Stimulated activated naive CD4-positive, alpha-beta T cell (primary cell): ENCODE data around the gene PLXNA4.
"Not testable (repeated sequence)": the region's sequence is repeated elsewhere in the genome, so short reads cannot be mapped to it uniquely, and the experiment has no call there.

Experiments used
- DNase-seq, 6 experiments: peaks; one replicate each; lab custom pipeline; 2025; lab: John Stamatoyannopoulos, UW

Gene PLXNA4

GRCh38 chr7:132390705-132391104, 185.6 kb downstream of the PLXNA4 start:
- DNase-seq, result no peak

- not testable (repeated sequence) for DNase-seq
These were observed 186.2 kb downstream of the PLXNA4 start for GRCh38 chr7:132390049-132390448.

DNA sequence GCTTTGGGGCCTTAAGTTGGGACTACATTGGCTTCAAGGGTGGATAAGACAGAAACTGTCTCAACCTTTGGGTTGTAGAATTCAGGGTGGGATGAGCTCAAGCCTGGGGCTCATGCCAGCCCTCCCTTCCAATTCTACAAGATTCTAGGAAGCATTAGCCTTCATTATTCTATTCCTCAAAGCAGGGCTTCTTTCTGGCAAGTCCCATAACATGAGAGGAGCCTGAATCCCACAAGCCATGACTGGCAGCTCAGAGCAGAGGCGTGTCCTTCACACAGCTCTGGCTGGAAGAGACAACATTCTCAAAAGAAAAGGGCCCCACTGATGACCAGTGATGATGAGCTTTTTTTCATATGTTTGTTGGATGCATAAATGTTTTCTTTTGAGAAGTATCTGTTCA, 187.6 kb downstream of the PLXNA4 start:
- DNase-seq, result no peak

GRCh38 chr7:132387596-132387995, 188.7 kb downstream of the PLXNA4 start:
- no peak for DNase-seq

DNA sequence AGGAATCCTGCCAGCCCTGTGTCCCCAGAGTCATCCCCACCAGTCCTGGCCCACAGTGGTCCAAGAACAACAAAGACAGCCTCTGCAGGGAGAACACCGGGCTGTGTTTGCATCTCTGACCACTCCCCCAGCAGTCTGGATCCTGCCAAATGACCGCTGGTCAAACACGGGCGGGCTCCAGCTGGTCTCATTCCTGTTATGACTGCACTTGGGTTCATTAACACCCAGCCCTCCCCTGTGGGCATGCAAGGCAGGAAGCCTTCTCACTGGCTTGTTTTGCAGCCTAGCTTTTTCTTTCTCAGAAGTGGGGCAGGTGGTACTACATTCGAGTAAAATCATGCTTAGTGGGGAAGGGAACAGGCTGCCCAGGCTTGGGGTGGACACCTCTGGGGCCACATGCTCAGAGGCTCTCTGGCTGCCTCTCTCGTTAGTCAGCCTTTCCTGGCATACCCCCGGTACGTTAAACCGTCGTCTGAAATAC, 190.0 kb downstream of the PLXNA4 start:
- no peak for DNase-seq

DNA sequence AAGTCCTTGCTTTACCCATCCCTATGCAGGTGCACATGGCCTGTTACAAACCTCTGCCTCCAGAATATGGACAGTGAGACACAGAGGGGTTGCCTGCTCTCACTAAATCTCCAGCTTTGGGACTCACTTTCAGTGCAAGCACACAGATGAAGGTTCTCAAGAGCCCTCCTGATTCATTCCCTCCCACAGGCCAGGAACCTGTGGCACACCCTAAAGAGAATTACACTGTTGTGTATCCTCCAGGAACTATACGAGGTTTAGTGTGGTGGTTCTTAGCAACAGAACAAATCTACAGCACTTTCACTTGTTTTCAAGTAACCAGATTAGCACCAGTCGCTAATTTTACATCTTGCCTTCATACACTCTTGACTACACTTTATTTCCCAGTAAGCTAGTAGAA, 192.3 kb downstream of the PLXNA4 start:
- no peak for DNase-seq

DNA sequence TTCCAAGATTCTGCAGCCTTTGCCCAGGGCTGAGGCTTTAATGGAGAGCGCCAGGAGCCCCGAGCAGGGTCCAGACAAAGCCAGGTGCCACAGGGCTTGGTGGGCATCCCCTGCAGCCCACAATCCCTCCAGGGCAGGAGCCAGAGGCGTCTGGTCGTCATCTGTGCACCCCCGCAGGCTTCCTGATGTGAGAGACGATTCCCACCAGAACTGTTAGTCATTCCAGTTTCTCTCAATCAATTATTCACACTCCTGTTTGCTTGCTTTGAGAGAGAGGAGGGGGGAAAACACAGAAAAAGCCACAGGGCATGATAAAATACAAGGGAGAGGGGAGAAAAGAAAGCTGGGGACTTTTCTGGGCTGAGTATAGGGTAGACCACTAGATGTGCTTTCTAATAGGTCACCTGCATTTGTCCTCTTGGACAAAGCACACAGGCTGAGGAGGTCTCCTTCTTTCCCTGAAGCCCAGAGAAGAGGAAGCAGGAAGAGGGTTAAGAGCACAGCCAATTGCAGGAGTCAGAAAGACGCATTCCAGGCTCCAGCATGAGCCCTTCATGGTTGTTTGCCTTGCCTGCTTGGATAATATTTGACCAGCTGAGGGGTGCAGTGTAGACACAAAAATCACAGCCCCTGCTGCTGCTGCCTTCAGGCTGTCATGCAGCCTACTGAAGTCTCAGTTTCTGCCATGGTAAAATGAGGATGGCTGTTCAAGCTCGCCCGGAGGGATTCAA, 194.4 kb downstream of the PLXNA4 start:
- DNase-seq, result no peak

DNA sequence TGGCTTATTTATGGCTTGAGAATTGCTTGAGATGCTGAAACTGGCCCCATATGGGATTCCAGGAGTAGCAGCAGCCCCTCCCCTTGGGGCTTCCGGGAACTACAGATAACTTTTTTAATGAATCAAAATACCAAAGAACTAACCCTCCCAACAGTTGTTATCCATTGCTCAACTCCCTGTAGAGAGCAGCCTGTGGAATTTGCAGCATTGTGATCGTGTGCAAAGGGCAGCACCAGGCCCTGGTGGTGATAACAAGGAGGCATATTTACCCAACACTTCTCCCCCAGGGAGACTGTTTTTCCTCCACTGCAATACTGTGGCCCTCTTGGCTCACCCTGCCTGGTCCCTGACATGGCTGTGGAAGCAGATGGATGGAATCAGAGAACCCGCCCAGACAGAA, 196.2 kb downstream of the PLXNA4 start:
- no peak for DNase-seq

DNA sequence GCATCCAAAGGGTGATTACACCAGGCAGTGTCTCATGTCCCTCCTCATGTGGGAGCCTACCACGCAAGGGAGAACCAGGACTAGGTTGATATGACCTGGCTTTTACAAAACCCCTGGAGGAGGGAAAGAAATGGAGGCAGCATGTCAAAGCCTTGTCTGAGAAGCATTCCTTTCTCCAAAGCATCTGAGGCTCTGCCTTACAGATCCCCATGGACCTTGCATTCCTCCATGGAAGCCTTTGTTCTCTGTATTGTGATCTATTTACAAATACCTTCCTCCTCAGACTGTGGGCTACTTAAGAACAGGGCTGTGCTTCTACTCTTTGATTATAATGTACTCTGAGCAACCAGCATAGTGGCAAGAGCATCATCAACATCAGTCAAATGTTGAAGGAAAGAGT, 197.0 kb downstream of the PLXNA4 start:
- DNase-seq, result no peak

GRCh38 chr7:132377703-132378584, 198.3 kb downstream of the PLXNA4 start:
- DNase-seq, result no peak

DNA sequence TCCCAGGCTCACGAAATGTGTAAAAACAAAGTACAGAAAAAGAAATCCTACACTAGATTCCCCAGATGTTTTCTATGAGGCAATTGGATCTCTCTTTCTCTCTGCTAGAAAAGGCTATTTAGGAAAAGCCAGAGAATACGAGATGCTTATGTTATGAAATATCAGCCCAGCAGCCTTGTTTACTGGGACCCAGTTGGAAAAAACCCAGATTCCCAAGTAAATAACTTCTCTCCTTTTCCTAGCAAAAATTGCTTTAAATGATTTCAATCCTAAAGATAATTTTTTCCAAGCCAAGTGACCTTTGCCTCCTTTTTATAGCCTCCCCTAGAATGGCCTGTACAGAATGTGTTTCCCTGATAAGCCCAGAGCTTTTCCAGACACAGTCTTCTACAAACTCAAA, 199.3 kb downstream of the PLXNA4 start:
- DNase-seq, result no peak

DNA sequence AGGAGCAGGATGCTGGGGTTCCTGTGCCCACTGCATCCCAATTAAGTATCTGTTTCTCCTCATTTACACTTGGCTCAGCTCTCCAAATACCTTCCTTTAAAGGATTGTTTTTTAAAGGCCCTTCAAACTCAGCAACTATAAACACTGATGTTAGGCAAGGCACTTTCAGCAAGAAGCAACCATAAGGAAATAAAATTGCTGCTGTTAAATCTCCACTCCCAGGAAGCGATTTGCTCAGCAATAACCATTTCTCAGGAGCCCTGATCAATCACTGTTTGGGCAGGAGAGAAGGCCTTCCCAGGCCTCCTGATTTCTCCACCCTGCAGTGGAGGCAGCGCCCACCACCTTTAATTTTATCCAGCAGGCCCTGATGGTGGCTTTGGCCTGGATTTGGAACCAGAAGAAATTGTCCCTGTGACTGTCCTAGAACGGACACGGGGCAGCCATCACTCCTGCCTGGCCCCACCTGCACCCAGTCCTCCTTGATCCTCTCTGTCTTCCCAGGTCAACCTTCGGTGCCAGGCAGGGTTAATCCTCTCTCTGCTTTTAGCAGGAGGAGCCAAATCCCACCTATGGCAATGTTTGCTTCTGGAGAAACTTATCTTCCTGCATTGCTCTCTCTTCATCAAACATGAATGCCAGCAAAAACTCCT, 199.8 kb downstream of the PLXNA4 start:
- DNase-seq, result no peak

DNA sequence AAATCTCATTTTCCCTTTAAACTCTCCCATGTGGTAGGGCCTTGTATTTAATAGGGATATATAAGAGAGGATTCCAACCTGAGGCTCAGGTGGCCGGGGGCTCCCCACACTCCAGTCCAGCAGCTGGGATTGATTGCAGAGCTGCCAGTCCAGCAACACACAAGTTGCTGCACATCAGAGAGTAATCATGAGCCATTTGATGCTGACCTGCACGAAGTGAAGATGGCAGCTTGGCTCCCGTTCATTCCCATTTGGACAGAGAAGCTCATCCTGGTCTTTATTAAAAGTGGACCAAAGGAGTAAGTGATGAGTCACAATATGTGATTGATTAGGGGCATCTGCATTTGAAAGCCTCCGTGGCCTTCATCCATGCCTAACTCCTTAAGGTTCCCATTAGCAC, 202.4 kb downstream of the PLXNA4 start:
- DNase-seq, result no peak

DNA sequence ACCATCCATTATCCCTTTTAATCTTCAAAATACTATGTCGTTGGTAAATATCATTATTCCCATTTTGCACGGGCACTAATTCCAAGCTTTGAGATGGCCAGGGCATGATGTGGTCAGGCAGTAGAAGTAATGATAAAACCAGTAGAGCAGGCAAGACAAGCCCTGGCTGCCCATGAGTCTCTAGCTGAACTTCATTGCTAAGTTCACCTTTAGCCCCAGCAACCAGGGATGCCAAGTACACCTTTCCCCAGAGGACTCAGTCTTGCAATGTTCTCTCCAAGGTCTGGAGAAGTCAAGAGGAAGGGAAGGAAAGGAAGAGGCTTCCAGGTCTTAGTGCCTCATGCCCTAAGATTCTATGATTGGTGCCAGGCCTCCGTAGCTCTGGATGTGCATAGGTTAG, 203.2 kb downstream of the PLXNA4 start:
- DNase-seq, result no peak

- DNase-seq, result no peak
These were observed 204.3 kb downstream of the PLXNA4 start for GRCh38 chr7:132371948-132372347.

DNA sequence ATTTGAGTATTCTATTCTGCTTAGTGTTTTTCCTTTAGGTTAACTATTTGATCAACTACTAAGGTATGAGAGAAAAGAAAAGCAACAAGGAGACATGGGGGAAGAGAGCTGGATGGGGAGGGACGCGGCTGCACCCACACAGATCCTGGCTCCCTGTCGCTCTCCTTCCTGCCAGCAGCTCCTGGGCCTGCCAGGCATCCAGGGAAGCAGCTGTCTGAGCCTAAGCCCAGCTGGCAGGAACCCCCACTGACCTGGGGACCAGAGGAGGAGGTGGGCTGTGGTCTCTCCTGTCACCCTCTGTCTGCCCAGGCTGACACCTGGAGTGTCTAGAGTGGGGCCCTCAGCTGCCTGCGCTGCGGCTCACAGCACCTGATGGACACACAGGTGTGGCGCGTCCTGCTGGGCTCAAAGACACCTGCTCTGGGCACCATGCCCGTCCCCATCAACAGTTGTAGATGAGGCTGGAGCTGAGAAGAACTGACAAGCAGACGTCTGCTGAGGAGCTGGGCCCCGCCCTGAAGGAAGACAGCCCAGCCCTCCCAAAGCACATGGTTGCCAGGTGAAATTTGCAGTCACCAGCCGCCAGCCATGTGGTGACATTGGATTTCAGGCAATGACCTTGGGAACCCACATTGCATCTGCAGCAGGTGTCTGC, 207.9 kb downstream of the PLXNA4 start:
- DNase-seq, result no peak

GRCh38 chr7:132367795-132368194, 208.5 kb downstream of the PLXNA4 start:
- DNase-seq, result no peak

DNA sequence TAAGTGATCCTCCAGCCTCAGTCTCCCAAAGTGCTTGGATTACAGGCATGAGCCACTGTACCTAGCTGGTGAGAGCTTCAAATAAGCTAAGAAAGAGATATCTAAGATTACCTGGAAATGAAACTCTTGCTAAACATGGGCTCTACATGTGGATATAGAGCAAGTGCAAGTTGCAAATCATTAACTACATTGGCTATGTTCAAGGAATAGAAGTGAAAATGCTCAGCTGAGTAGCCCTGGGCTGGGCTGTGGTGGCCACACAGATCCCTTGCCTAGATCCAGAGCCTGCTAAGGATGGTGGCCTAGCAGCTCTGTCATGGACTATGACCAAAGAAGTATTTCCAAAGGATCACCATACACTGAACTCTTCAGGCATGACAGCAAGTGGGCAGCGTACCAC, 209.3 kb downstream of the PLXNA4 start:
- DNase-seq, result no peak

GRCh38 chr7:132364226-132364625, 212.0 kb downstream of the PLXNA4 start:
- no peak for DNase-seq

GRCh38 chr7:132362059-132362458, 214.2 kb downstream of the PLXNA4 start:
- DNase-seq, result no peak

GRCh38 chr7:132361146-132361545, 215.1 kb downstream of the PLXNA4 start:
- no peak for DNase-seq

DNA sequence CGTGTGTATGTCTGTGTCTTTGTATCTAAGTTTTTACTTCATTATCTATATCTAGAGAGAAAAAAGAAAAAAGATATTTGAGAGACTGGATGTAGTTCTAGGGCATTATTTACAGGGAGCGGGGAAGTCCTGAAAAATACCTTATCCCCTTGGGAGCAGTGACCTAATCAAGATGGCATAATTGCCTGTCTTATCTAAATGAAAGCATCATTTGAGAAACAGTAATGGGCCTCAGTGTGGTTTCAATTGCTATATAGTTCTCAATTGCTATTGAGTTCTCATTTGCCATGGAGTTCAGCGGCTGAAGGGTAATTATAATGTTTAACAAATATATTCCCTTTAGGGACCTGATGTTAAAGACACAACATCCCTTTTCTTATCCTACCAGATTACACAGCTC, 216.5 kb downstream of the PLXNA4 start:
- no peak for DNase-seq
